Spinal cord (tissue), 10 donors: ENCODE data around the gene PTGIS. TPM values are rescaled to one million over a fixed set of nuclear protein-coding genes. Genes with fewer than 3 reads are reported as not detected.

ENCODE experiments used
- DNase-seq, 6 donors: peaks; one replicate each; pipeline versions ENCODE4 v3.0.0 to v3.0.0-alpha.2; 2013 to 2015; ENCODE audit warnings: low spot score in 6 of 6, low read depth in 4 of 6
- H3K27ac ChIP-seq: one replicate; pipeline ENCODE4 v1.5.1; 2013; ENCODE audit warnings: low read depth, low read length, control low read depth
- H3K27me3 ChIP-seq: one replicate; pipeline ENCODE4 v1.6.1; 2013; ENCODE audit warnings: low read length; ENCODE audit not compliant: control insufficient read depth, insufficient read depth
- H3K36me3 ChIP-seq: one replicate; pipeline ENCODE4 v1.6.1; 2013; ENCODE audit warnings: low read length; ENCODE audit not compliant: control insufficient read depth, insufficient read depth
- H3K4me1 ChIP-seq: one replicate; pipeline ENCODE4 v1.6.1; 2013; ENCODE audit warnings: low read length; ENCODE audit not compliant: control insufficient read depth, insufficient read depth
- H3K4me3 ChIP-seq: one replicate; pipeline ENCODE4 v1.5.1; 2013; ENCODE audit warnings: low read depth, low read length, control low read depth
- H3K9me3 ChIP-seq: one replicate; pipeline ENCODE4 v1.6.1; 2013; ENCODE audit warnings: low read length; ENCODE audit not compliant: control insufficient read depth, insufficient read depth
- WGBS: methylation state at CpG from one replicate; pipeline ENCODE4 v1.1.5; 2013; ENCODE audit warnings: missing lambda C conversion rate; ENCODE audit not compliant: insufficient coverage; 5-methylcytosine and 5-hydroxymethylcytosine counted together
- polyA plus RNA-seq, 2 donors: library from polyadenylated mRNA; unstranded; fragments of 120-200 nt; gene quantifications; one replicate each; pipeline ENCODE4 v1.2.1, GENCODE V29; 2013; ENCODE audit not compliant: insufficient read length in 2 of 2
- total RNA-seq, 2 donors: library from RNA; depleted of rRNA in 1 of 2; stranded (reverse); fragments of 120-200 nt in 1 of 2; fragments of >200 nt in 1 of 2; gene quantifications; one replicate each; pipeline versions ENCODE4 v1.2.3 to v1.2.4, GENCODE V29; 2013 to 2014
- donor health status: healthy.

The PTGIS gene
- total and polyA plus RNA-seq, 4 donors, result 13.8 to 27.5 (median 17.1) TPM

- H3K9me3 ChIP-seq, result no peaks in the 10 kb centered on the region
- no peak for DNase-seq
Observed at GRCh38 chr20:49485563-49485962, 82.4 kb downstream of the PTGIS start.

GRCh38 chr20:49484180-49485140 lies 83.5 kb downstream of the PTGIS start:
- peak overlapping the region; percentile 53 for H3K4me3 ChIP-seq
- H3K36me3 ChIP-seq, result peaks cover 15% of the 10 kb centered on the region
- DNase-seq, result peak; percentile 46 to 96 (median 78)
- H3K27me3 ChIP-seq, result peaks cover 4% of the 10 kb centered on the region
- WGBS, result under 1% methylated on average over 59 of the region's 61 CpGs
- no peaks in the 10 kb centered on the region for H3K9me3 ChIP-seq
- H3K4me1 ChIP-seq, result peaks cover 32% of the 10 kb centered on the region
- H3K27ac ChIP-seq, result no peak overlapping the region

More at GRCh38 chr20:49485563-49485962, 82.4 kb downstream of the PTGIS start:
- Histone ChIP-seq H3K36me3 (peaks cover 12% of the 10 kb centered on the region), H3K4me3 (no peak overlapping the region), H3K27me3 (peaks cover 4% of the 10 kb centered on the region), H3K27ac (no peak overlapping the region), H3K4me1 (peaks cover 32% of the 10 kb centered on the region)
- WGBS, result 78% methylated on average over 1 of the region's 1 CpG

GRCh38 chr20:49483696-49484123 lies 84.2 kb downstream of the PTGIS start:
- Histone ChIP-seq H3K4me3 (peak overlapping the region; percentile 43), H3K27ac (no peak overlapping the region), H3K27me3 (peaks cover 4% of the 10 kb centered on the region), H3K4me1 (peaks cover 32% of the 10 kb centered on the region), H3K9me3 (no peaks in the 10 kb centered on the region), H3K36me3 (peaks cover 15% of the 10 kb centered on the region)
- DNase-seq, result peak in 1 of 6 donors; percentile 62
- 0% methylated on average over 44 of the region's 44 CpGs for WGBS

- Histone ChIP-seq H3K36me3 (peaks cover 15% of the 10 kb centered on the region), H3K27me3 (peaks cover 4% of the 10 kb centered on the region), H3K4me3 (peak overlapping the region; percentile 43), H3K9me3 (no peaks in the 10 kb centered on the region), H3K27ac (no peak overlapping the region), H3K4me1 (peaks cover 32% of the 10 kb centered on the region)
- DNase-seq, result peak in 2 of 6 donors; percentile 31 to 88
- WGBS, result 0% methylated on average over 12 of the region's 27 CpGs
Observed at GRCh38 chr20:49483018-49483695, 84.8 kb downstream of the PTGIS start.

GRCh38 chr20:49482621-49483017 lies 85.3 kb downstream of the PTGIS start, which contains the start of gene KCNB1:
TSS of gene KCNB1 (minus strand) at chr20:49482668. CDS start at chr20:49482480, 188 bp downstream.
- H3K4me1 ChIP-seq, result peaks cover 32% of the 10 kb centered on the region
- peak in 1 of 6 donors; percentile 73 for DNase-seq
- peaks cover 15% of the 10 kb centered on the region for H3K36me3 ChIP-seq
- peaks cover 4% of the 10 kb centered on the region for H3K27me3 ChIP-seq
- WGBS, result under 1% methylated on average over 31 of the region's 34 CpGs
- no peak within 1 kb of the TSS for H3K27ac ChIP-seq
- no peaks in the 10 kb centered on the region for H3K9me3 ChIP-seq
- H3K4me3 ChIP-seq, result peak within 1 kb of the TSS; percentile 43

GRCh38 chr20:49482173-49482572 lies 85.8 kb downstream of the PTGIS start:
- Histone ChIP-seq H3K4me3 (no peak overlapping the region), H3K27me3 (peaks cover 2% of the 10 kb centered on the region), H3K9me3 (no peaks in the 10 kb centered on the region), H3K27ac (no peak overlapping the region), H3K4me1 (peaks cover 32% of the 10 kb centered on the region), H3K36me3 (peaks cover 18% of the 10 kb centered on the region)
- WGBS, result 74% methylated on average over 33 of the region's 46 CpGs
- no peak for DNase-seq

- WGBS, result 100% methylated on average over 2 of the region's 3 CpGs
- H3K9me3 ChIP-seq, result no peaks in the 10 kb centered on the region
- peaks cover 2% of the 10 kb centered on the region for H3K27me3 ChIP-seq
- peaks cover 32% of the 10 kb centered on the region for H3K4me1 ChIP-seq
- H3K4me3 ChIP-seq, result no peak overlapping the region
- no peak for DNase-seq
- no peak overlapping the region for H3K27ac ChIP-seq
- H3K36me3 ChIP-seq, result peaks cover 18% of the 10 kb centered on the region
Observed at GRCh38 chr20:49481116-49481515, 86.8 kb downstream of the PTGIS start.

- DNase-seq, result no peak
- no peak overlapping the region for H3K27ac ChIP-seq
- H3K4me1 ChIP-seq, result peaks cover 32% of the 10 kb centered on the region
- no peaks in the 10 kb centered on the region for H3K9me3 ChIP-seq
- peaks cover 24% of the 10 kb centered on the region for H3K36me3 ChIP-seq
- peaks cover 2% of the 10 kb centered on the region for H3K27me3 ChIP-seq
- no peak overlapping the region for H3K4me3 ChIP-seq
- 100% methylated on average over 1 of the region's 3 CpGs for WGBS
Observed at GRCh38 chr20:49480236-49480635, 87.7 kb downstream of the PTGIS start.

GRCh38 chr20:49479785-49480184 lies 88.2 kb downstream of the PTGIS start:
- Histone ChIP-seq H3K36me3 (peaks cover 24% of the 10 kb centered on the region), H3K27ac (no peak overlapping the region), H3K27me3 (peaks cover under 1% of the 10 kb centered on the region), H3K9me3 (no peaks in the 10 kb centered on the region), H3K4me1 (peaks cover 30% of the 10 kb centered on the region), H3K4me3 (no peak overlapping the region)
- WGBS, result 60% methylated on average over 4 of the region's 6 CpGs
- DNase-seq, result no peak
